Measurements from ENCODE around the gene AGPAT2.

AGPAT2 gene

GRCh38 chr9:136670576-136671253 is 16.5 kb downstream of the AGPAT2 start:
- no peak for TF ChIP-seq CTCF (conservative IDR thresholded peaks at IDR 0.05)
- no peak for TF ChIP-seq ZFX (IDR thresholded peaks at IDR 0.05)
- no peak overlapping the region for H3K27ac ChIP-seq

- TF ChIP-seq ZFX (IDR thresholded peaks at IDR 0.05) (no peak), CTCF (conservative IDR thresholded peaks at IDR 0.05) (no peak)
- no peak overlapping the region for H3K27ac ChIP-seq
Observed at GRCh38 chr9:136669791-136670464, 17.3 kb downstream of the AGPAT2 start.

DNA sequence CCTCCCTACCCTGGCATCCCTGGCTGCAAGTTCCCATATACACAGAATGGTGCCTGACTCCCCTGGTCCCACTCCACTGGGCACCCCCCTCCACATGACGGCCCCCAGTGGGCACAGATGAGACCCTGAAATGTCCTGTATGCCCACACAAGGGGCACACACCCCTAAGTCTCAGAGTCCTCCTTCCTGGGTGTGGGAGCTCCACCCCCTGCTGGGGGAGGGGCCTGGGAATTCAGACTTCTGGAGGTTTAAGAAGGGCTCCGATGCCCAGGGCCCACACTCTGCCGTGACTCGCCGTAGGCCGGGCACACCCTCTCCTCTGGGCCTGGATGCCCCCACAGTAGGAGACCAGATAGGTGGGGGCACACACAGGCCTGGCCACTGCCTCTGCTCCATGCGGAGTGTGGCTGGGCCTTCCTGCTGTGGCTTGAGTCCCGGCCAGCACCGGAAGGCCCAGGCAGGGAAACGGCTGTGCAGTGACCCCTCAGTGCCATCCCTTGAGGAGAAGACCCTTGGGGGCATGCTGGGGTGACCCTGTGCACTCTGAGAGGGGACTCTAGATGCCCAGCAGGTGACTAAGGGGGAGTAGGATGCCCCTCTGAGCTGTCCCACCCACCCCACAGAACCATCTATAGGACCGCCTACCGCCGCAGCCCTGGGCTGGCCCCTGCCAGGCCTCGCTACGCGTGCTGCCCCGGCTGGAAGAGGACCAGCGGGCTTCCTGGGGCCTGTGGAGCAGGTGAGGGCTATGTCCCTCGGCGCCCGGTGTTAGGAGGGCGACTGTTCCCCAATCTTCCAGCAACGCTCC is 18.1 kb downstream of the AGPAT2 start:
- H3K27ac ChIP-seq: no peak overlapping the region
- TF ChIP-seq ZFX (IDR thresholded peaks at IDR 0.05): no peak
- no peak for TF ChIP-seq CTCF (conservative IDR thresholded peaks at IDR 0.05)

DNA sequence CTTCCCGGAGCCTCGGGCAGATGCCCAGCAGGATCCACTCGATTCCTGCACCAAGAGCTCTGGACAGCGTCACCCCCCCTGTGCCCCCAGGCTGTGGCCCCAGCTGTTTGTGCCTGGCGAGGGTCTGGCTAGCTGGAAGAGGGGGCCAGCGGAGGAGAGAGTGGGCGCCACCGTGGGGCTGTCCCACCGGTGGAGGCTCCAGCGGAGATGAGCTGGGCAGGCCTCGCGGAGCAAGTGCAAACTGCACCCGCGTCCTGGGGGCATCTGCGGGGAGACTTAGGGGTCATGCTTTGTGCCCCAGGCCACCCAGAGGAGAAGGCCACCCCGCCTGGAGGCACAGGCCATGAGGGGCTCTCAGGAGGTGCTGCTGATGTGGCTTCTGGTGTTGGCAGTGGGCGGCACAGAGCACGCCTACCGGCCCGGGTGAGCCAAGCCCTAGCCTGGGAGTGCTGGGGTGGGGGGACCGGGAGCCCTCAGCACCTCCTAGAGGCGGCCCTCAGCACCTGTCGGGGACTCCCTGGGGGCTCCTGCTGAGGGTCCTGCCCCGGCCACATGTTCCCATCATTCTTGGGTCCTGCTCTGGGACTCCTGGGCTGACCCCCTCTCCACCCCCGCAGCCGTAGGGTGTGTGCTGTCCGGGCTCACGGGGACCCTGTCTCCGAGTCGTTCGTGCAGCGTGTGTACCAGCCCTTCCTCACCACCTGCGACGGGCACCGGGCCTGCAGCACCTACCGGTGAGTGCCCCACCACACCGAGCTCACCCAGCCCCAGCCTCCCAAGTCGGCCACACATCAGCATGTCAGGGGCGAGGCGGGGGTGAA is 19.1 kb downstream of the AGPAT2 start:
- H3K27ac ChIP-seq: no peak overlapping the region
- TF ChIP-seq ZFX (IDR thresholded peaks at IDR 0.05) (no peak), CTCF (conservative IDR thresholded peaks at IDR 0.05) (no peak)

- no peak for TF ChIP-seq CTCF (conservative IDR thresholded peaks at IDR 0.05)
- TF ChIP-seq ZFX (IDR thresholded peaks at IDR 0.05): no peak
- no peak overlapping the region for H3K27ac ChIP-seq
Observed at GRCh38 chr9:136667214-136667939, 19.9 kb downstream of the AGPAT2 start.

GRCh38 chr9:136666372-136667213 is 20.7 kb downstream of the AGPAT2 start:
- H3K27ac ChIP-seq: peak overlapping the region; percentile 12; the same call in 1 of the 2 replicates

More at GRCh38 chr9:136666372-136667213, 20.7 kb downstream of the AGPAT2 start:
- TF ChIP-seq CTCF (conservative IDR thresholded peaks at IDR 0.05) (no peak), ZFX (IDR thresholded peaks at IDR 0.05) (no peak)

Data from C4-2B (cell line).